HFFc6 (cell line): ENCODE measurements around the gene TANGO2. TPM values are rescaled to one million over a fixed set of nuclear protein-coding genes. Genes with fewer than 3 reads are reported as not detected.

Experiments
- DNase-seq: peaks from one replicate; pipeline ENCODE4 v3.0.0-alpha.2; 2018
- H3K27ac Mint-ChIP-seq: 2 replicates; pipeline ENCODE4 v1.8.0; 2020; ENCODE audit warnings: mild to moderate bottlenecking, mixed read lengths
- H3K27me3 Mint-ChIP-seq: 2 replicates; pipeline ENCODE4 v1.8.0; 2021; ENCODE audit warnings: mild to moderate bottlenecking, moderate library complexity, mixed read lengths; ENCODE audit not compliant: insufficient read depth
- H3K36me3 Mint-ChIP-seq: 2 replicates; pipeline ENCODE4 v1.8.0; 2021; ENCODE audit warnings: low read depth, mixed read lengths
- H3K4me1 Mint-ChIP-seq: 2 replicates; pipeline ENCODE4 v1.8.0; 2020; ENCODE audit warnings: low read depth, mixed read lengths
- H3K4me3 Mint-ChIP-seq: 2 replicates; pipeline ENCODE4 v1.8.0; 2020; ENCODE audit warnings: mild to moderate bottlenecking, moderate library complexity, mixed read lengths
- H3K9me3 Mint-ChIP-seq: 2 replicates; pipeline ENCODE4 v1.8.0; 2020; ENCODE audit warnings: mild to moderate bottlenecking, mixed read lengths
- total RNA-seq, 6 experiments: library from RNA; stranded (reverse); fragmentation: NEBNext Ultra II Directional; extraction: Animal tissue kit (Norgen Biotek cat#: 25700); gene quantifications; 2 replicates in 1 of 6; 3 replicates in 5 of 6; pipeline ENCODE4 v1.2.3, GENCODE V29; 2021
- TF ChIP-seq, protein P1 (sequence below): fragments of 200-600 bp; sonication (generic); IDR thresholded peaks from 2 replicates; pipeline ENCODE4 v1.5.0; 2021; ENCODE audit warnings: antibody characterized with exemption, mild to moderate bottlenecking

Gene TANGO2
- total RNA-seq, 6 experiments from 2014 or later: 28.5 to 38.0 (median 34.9) TPM

DNA sequence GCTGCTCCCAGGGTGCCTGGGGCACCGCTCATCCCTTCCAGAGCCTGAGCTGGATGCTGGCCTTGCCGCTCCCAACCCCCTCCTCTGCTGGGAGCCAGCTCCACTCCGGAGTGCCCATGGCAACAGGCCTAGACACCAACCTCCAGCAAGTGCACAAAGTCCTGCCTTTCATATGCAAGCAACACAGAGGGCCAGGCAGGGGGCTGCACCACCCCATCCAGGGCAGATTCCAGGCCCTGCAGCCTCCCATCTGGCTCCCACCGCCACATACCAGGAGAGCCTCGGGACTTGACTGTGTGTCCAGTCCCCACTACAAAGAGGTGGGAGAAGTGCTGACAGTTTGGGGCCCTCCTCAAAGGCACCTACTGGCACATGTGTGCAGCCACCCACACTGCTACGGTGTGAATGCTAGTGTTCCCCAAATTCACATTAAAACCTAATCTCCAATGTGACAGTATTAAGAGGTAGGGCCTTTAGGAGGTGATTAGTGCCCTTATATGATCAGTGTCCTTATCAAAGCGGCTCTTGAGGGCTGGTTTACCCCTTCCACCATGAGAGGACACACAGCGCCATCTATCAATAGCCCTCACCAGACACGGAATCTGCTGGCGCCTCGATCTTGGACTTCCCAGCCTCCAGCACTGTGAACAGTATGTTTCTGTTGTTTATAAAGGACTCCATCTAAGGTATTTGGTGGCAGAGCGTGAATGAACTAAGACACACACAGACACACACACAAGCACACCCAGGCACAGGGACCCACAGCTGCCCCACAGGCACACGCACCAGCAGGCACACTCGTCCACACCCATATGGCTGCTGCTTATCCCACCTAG is 20.4 kb upstream of the TANGO2 start:
- Mint-ChIP-seq H3K36me3 (peaks cover 18% of the 10 kb centered on the region), H3K4me3 (no peak overlapping the region), H3K27ac (no peak overlapping the region), H3K4me1 (no peaks in the 10 kb centered on the region), H3K27me3 (peaks cover 18% of the 10 kb centered on the region), H3K9me3 (peaks cover 24% of the 10 kb centered on the region)
- TF ChIP-seq, protein P1, sequence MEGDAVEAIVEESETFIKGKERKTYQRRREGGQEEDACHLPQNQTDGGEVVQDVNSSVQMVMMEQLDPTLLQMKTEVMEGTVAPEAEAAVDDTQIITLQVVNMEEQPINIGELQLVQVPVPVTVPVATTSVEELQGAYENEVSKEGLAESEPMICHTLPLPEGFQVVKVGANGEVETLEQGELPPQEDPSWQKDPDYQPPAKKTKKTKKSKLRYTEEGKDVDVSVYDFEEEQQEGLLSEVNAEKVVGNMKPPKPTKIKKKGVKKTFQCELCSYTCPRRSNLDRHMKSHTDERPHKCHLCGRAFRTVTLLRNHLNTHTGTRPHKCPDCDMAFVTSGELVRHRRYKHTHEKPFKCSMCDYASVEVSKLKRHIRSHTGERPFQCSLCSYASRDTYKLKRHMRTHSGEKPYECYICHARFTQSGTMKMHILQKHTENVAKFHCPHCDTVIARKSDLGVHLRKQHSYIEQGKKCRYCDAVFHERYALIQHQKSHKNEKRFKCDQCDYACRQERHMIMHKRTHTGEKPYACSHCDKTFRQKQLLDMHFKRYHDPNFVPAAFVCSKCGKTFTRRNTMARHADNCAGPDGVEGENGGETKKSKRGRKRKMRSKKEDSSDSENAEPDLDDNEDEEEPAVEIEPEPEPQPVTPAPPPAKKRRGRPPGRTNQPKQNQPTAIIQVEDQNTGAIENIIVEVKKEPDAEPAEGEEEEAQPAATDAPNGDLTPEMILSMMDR: no peak
- no peak for DNase-seq

DNA sequence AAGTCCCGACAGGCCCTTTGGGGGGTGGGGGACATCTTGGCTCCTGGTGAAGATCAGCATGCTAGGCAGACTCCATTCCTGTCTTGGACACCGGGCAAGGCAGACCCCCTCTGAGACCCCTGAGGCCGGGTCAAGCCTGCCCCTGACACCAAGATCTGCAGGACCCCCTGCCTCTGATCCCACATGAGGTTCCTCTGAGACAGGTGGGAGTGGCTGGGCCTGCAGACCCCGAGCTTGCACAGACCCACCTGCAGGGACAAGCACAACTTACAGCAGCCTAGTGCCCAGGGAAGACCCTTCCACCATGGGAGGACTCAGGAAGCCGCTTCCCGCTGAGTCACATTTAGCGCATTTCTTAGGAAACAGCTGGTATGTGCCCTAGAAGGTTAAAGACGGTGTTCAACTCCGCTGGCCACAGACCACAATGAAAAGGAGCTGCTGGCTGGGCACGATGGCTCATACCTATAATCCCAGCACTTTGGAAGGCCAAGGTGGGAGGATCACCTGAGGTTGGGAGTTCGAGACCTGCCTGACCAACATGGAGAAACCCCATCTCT is 19.8 kb upstream of the TANGO2 start:
- H3K27ac Mint-ChIP-seq: no peak overlapping the region
- H3K4me3 Mint-ChIP-seq: no peak overlapping the region
- H3K36me3 Mint-ChIP-seq: peaks cover 18% of the 10 kb centered on the region
- DNase-seq: no peak
- TF ChIP-seq, protein P1: no peak
- peaks cover 18% of the 10 kb centered on the region for H3K27me3 Mint-ChIP-seq
- H3K9me3 Mint-ChIP-seq: peaks cover 24% of the 10 kb centered on the region
- no peaks in the 10 kb centered on the region for H3K4me1 Mint-ChIP-seq

DNA sequence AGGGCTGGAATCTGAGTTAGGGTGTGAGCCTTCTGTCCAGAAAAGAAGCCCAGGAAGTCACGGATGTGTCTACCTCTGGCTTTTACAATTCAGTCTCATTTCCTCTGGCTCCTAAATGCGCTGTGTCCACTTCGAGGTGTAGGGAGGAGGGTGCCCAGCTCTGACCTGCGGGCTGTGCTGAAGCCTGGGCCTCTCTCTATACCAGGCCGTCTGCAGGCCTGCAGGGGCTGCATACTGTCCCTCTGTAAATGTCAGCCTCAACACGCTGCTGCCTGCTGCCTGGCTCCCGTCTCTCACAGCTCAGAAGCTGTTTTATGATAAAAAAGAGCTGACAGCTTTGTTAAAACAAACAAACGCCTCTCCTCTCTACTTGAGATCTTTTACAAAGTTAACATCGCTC is 18.8 kb upstream of the TANGO2 start:
- DNase-seq: no peak

DNA sequence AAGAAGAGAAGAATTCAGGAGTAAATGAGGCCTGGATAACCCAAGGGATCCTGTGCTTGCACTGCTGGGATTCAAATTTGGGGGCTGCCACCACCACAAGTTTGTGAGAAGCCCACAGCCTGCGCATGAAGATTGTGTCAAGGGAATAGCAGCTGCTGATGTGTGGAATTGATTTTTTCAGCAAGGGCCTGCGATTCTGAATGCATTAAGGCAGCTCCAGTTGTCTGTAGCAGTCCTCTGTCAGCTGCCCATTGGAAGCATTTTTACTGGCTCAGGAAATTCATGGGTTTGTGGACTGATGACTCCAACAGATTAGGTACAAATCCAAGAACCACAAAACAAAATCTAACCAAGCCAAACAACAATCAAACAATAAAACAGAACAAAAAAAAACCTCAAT is 18.3 kb upstream of the TANGO2 start:
- TF ChIP-seq, protein P1: no peak
- Mint-ChIP-seq H3K9me3 (peaks cover 24% of the 10 kb centered on the region), H3K4me3 (no peak overlapping the region), H3K27me3 (peaks cover 18% of the 10 kb centered on the region), H3K4me1 (no peaks in the 10 kb centered on the region), H3K27ac (no peak overlapping the region), H3K36me3 (peaks cover 18% of the 10 kb centered on the region)
- DNase-seq: no peak

More for the DNA sequence above, 18.8 kb upstream of the TANGO2 start:
- H3K27me3 Mint-ChIP-seq: peaks cover 18% of the 10 kb centered on the region
- H3K36me3 Mint-ChIP-seq: peaks cover 18% of the 10 kb centered on the region
- H3K4me1 Mint-ChIP-seq: no peaks in the 10 kb centered on the region
- no peak overlapping the region for H3K27ac Mint-ChIP-seq
- no peak overlapping the region for H3K4me3 Mint-ChIP-seq
- TF ChIP-seq, protein P1: no peak
- peaks cover 24% of the 10 kb centered on the region for H3K9me3 Mint-ChIP-seq

DNA sequence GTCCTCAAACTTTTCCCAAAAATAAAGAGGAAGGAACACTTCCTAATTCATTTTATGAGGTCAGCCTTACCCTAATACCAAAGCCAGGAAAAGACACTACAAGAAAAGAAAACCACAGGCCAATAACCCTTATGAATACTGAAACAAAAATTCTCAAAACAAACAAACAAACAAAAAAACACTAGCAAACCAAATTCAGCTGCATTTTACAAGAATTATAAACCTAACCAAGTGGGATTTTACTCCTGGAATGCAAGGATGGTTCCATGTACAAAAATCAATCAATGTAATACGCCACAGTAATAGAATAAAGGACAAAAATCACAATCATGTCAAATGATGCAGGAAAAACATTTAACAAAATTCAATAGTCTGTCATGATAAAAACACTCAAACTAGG is 17.6 kb upstream of the TANGO2 start:
- Mint-ChIP-seq H3K4me1 (no peaks in the 10 kb centered on the region), H3K4me3 (no peak overlapping the region), H3K9me3 (peaks cover 24% of the 10 kb centered on the region), H3K36me3 (peaks cover 18% of the 10 kb centered on the region), H3K27ac (no peak overlapping the region), H3K27me3 (peaks cover 21% of the 10 kb centered on the region)
- no peak for DNase-seq
- TF ChIP-seq, protein P1: no peak
